ENCODE data around the gene CYP26B1. TPM values are rescaled to one million over a fixed set of nuclear protein-coding genes. Genes with fewer than 3 reads are reported as not detected.

The CYP26B1 gene, protein sequence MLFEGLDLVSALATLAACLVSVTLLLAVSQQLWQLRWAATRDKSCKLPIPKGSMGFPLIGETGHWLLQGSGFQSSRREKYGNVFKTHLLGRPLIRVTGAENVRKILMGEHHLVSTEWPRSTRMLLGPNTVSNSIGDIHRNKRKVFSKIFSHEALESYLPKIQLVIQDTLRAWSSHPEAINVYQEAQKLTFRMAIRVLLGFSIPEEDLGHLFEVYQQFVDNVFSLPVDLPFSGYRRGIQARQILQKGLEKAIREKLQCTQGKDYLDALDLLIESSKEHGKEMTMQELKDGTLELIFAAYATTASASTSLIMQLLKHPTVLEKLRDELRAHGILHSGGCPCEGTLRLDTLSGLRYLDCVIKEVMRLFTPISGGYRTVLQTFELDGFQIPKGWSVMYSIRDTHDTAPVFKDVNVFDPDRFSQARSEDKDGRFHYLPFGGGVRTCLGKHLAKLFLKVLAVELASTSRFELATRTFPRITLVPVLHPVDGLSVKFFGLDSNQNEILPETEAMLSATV
- total RNA-seq (2014; rRNA removed; shearing (Covaris generic); ENCODE audit: low replicate concordance) = not detected in 2 replicates

DNA sequence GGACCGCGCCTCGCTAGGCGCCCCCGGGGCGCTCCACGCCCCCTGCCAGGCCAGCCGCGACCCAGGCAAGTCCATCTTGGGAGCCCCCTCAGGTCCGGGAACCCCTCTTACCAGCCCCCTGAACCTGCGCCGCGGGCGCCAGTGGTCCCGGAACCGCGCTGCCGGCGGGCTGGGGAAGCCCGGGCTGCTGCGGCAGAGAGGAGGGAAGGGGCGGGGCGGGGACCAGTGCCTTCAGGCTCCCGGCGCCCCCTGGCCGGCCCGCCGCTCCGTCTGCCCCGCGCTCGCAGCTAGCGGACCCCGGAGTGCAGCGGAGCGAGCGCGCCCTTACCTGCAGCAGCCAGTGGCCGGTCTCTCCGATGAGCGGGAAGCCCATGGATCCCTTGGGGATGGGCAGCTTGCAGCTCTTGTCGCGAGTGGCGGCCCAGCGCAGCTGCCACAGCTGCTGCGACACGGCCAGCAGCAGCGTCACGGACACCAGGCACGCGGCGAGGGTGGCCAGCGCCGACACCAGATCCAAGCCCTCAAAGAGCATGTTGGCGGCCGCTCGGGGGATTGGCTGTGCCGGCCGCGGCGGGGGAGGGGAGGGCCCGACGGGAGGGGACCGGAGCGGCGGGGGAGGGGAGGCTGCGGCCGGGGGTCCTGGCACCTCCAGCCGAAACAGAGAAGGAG, at the start of gene CYP26B1:
TSS of gene CYP26B1 (minus strand) at position 560 of the 669 bp plus-strand sequence. CDS start at position 532, 28 bp downstream.
- H4K20me1 ChIP-seq (ENCODE audit: insufficient read depth, low read depth, low read length) = no peaks in the 10 kb centered on the region
- no peaks in the 10 kb centered on the region for H3K36me3 ChIP-seq (ENCODE audit: insufficient read depth, low read length)
- no peak within 1 kb of the TSS for H3K9ac ChIP-seq (ENCODE audit: low read length)
- H3K27me3 ChIP-seq (ENCODE audit: low read length) = no peaks in the 10 kb centered on the region
- H3K9me2 ChIP-seq (replicated peaks; ENCODE audit: insufficient read depth, low read length) = no peaks in the 10 kb centered on the region
- H3K4me2 ChIP-seq (ENCODE audit: low read depth, low read length, poor library complexity, severe bottlenecking) = no peak within 1 kb of the TSS
- H2AFZ ChIP-seq (ENCODE audit: low read length) = no peak within 1 kb of the TSS
- H3K9me3 ChIP-seq (ENCODE audit: low read length) = peaks cover 14% of the 10 kb centered on the region; the same call in 1 of the 2 replicates
- H3K27ac ChIP-seq (ENCODE audit: low read length) = no peak within 1 kb of the TSS
- no peaks in the 10 kb centered on the region for H3K4me1 ChIP-seq (ENCODE audit: low read length)
- H3K79me2 ChIP-seq (ENCODE audit: low read length) = no peaks in the 10 kb centered on the region
- no peak for DNase-seq
- H3K4me3 ChIP-seq (ENCODE audit: low read length) = no peak within 1 kb of the TSS

DNA sequence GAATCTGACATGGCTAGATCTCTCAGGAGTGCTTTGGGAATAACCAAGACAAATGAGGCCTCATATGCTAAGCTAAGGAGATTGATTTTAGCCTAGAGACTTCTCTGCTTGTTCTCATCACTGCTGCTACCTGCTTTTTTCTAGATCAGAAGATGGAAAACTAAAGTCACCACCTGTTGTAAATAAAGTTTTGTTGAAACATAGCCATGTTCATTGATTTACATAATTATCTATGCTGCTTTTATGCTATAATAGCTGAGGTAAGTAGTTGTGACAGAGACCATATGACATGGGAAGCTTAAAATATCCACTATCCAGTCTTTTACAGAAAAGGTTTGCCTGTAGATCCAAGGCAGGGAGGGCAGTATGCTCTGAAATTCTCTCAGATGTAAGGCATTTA, 46.1 kb upstream of the CYP26B1 start:
- H3K9ac ChIP-seq (ENCODE audit: low read length) = no peak overlapping the region
- H4K20me1 ChIP-seq (ENCODE audit: insufficient read depth, low read depth, low read length) = no peaks in the 10 kb centered on the region
- H3K36me3 ChIP-seq (ENCODE audit: insufficient read depth, low read length) = no peaks in the 10 kb centered on the region
- H3K9me3 ChIP-seq (ENCODE audit: low read length) = no peaks in the 10 kb centered on the region
- no peak for DNase-seq
- no peaks in the 10 kb centered on the region for H3K9me2 ChIP-seq (replicated peaks; ENCODE audit: insufficient read depth, low read length)
- no peaks in the 10 kb centered on the region for H3K79me2 ChIP-seq (ENCODE audit: low read length)
- no peak overlapping the region for H3K4me3 ChIP-seq (ENCODE audit: low read length)
- no peaks in the 10 kb centered on the region for H3K4me1 ChIP-seq (ENCODE audit: low read length)
- no peak overlapping the region for H3K4me2 ChIP-seq (ENCODE audit: low read depth, low read length, poor library complexity, severe bottlenecking)
- H3K27ac ChIP-seq (ENCODE audit: low read length) = no peak overlapping the region
- H3K27me3 ChIP-seq (ENCODE audit: low read length) = no peaks in the 10 kb centered on the region
- no peak overlapping the region for H2AFZ ChIP-seq (ENCODE audit: low read length)

GRCh38 chr2:72191441-72191840, 43.8 kb upstream of the CYP26B1 start:
- Histone ChIP-seq H4K20me1 (ENCODE audit: insufficient read depth, low read depth, low read length) (no peaks in the 10 kb centered on the region), H2AFZ (ENCODE audit: low read length) (no peak overlapping the region), H3K27ac (ENCODE audit: low read length) (no peak overlapping the region), H3K36me3 (ENCODE audit: insufficient read depth, low read length) (no peaks in the 10 kb centered on the region), H3K4me2 (ENCODE audit: low read depth, low read length, poor library complexity, severe bottlenecking) (no peak overlapping the region), H3K9ac (ENCODE audit: low read length) (no peak overlapping the region), H3K4me3 (ENCODE audit: low read length) (no peak overlapping the region), H3K79me2 (ENCODE audit: low read length) (no peaks in the 10 kb centered on the region), H3K9me3 (ENCODE audit: low read length) (no peaks in the 10 kb centered on the region), H3K27me3 (ENCODE audit: low read length) (no peaks in the 10 kb centered on the region), H3K9me2 (replicated peaks; ENCODE audit: insufficient read depth, low read length) (no peaks in the 10 kb centered on the region), H3K4me1 (ENCODE audit: low read length) (no peaks in the 10 kb centered on the region)
- DNase-seq = no peak

DNA sequence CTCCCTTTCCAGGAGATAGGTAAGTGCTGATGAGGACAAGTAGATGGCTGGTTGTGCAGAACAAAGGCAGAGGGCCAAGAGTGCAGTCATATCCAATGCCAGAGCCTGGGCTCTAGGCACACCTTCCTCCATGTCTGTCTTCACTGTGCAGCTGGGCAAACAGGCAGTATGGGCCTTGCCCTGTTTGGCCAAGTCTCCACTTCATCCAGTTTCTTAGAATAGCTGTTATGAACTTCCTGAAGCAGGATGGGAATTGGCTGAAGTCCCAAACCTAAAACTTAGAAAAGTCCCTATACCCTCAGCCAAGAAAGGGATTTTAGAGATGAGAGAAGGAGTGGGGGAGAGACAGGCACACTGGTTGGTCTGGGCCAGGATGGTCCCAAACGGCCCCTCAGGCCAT, 37.5 kb upstream of the CYP26B1 start:
- no peak overlapping the region for H3K9ac ChIP-seq (ENCODE audit: low read length)
- H3K4me3 ChIP-seq (ENCODE audit: low read length) = no peak overlapping the region
- no peaks in the 10 kb centered on the region for H3K9me2 ChIP-seq (replicated peaks; ENCODE audit: insufficient read depth, low read length)
- no peak overlapping the region for H3K4me2 ChIP-seq (ENCODE audit: low read depth, low read length, poor library complexity, severe bottlenecking)
- no peaks in the 10 kb centered on the region for H3K9me3 ChIP-seq (ENCODE audit: low read length)
- no peak overlapping the region for H2AFZ ChIP-seq (ENCODE audit: low read length)
- H4K20me1 ChIP-seq (ENCODE audit: insufficient read depth, low read depth, low read length) = no peaks in the 10 kb centered on the region
- H3K4me1 ChIP-seq (ENCODE audit: low read length) = no peaks in the 10 kb centered on the region
- no peak for DNase-seq
- no peaks in the 10 kb centered on the region for H3K79me2 ChIP-seq (ENCODE audit: low read length)
- H3K27me3 ChIP-seq (ENCODE audit: low read length) = no peaks in the 10 kb centered on the region
- H3K27ac ChIP-seq (ENCODE audit: low read length) = no peak overlapping the region
- no peaks in the 10 kb centered on the region for H3K36me3 ChIP-seq (ENCODE audit: insufficient read depth, low read length)

DNA sequence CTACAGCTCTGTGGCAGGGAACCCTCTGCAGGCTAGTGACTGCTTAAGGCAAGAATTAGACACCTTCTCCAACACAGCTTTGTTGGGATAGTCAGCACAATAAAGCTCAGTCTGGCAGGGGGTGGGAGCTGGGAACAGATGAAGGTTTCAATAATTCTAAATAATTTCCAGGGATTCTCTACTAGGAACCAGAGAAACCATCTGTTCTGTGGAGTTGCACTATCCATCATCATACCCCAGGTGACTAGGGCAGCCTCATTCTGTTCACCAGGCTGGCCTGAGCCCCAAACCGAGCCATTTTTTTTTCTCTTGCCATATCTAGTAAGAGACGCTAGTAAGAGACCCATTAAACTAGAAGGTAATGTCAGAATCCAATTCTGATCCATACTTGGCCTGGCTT, 35.8 kb upstream of the CYP26B1 start:
- Histone ChIP-seq H3K27me3 (ENCODE audit: low read length) (no peaks in the 10 kb centered on the region), H3K4me1 (ENCODE audit: low read length) (no peaks in the 10 kb centered on the region), H3K27ac (ENCODE audit: low read length) (no peak overlapping the region), H4K20me1 (ENCODE audit: insufficient read depth, low read depth, low read length) (no peaks in the 10 kb centered on the region), H3K9me3 (ENCODE audit: low read length) (no peaks in the 10 kb centered on the region), H3K79me2 (ENCODE audit: low read length) (no peaks in the 10 kb centered on the region), H3K4me2 (ENCODE audit: low read depth, low read length, poor library complexity, severe bottlenecking) (no peak overlapping the region), H3K9me2 (replicated peaks; ENCODE audit: insufficient read depth, low read length) (no peaks in the 10 kb centered on the region), H3K9ac (ENCODE audit: low read length) (no peak overlapping the region), H2AFZ (ENCODE audit: low read length) (no peak overlapping the region), H3K4me3 (ENCODE audit: low read length) (no peak overlapping the region), H3K36me3 (ENCODE audit: insufficient read depth, low read length) (no peaks in the 10 kb centered on the region)
- no peak for DNase-seq

DNA sequence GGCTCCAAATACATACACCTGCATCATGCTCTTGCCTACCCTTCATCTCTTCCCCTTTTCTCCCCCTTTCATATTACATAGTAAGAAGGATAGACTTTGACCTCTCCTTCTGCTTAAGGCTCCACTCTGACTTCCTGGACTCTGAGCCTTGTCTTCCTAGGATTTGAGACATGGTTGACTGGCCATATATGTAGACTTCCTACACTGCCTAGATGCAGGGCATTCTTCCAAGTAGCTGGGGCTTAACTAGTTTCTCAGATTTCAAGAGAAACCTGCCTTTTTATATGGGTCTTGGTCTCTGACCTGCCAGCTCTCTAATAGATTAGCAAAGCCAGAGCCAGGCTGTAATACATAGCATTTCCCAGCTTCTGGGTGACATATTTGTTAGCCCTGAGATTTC, 35.4 kb upstream of the CYP26B1 start:
- Histone ChIP-seq H3K4me2 (ENCODE audit: low read depth, low read length, poor library complexity, severe bottlenecking) (no peak overlapping the region), H2AFZ (ENCODE audit: low read length) (no peak overlapping the region), H4K20me1 (ENCODE audit: insufficient read depth, low read depth, low read length) (no peaks in the 10 kb centered on the region), H3K4me1 (ENCODE audit: low read length) (no peaks in the 10 kb centered on the region), H3K4me3 (ENCODE audit: low read length) (no peak overlapping the region), H3K27ac (ENCODE audit: low read length) (no peak overlapping the region), H3K79me2 (ENCODE audit: low read length) (no peaks in the 10 kb centered on the region), H3K27me3 (ENCODE audit: low read length) (no peaks in the 10 kb centered on the region), H3K36me3 (ENCODE audit: insufficient read depth, low read length) (no peaks in the 10 kb centered on the region), H3K9ac (ENCODE audit: low read length) (no peak overlapping the region), H3K9me3 (ENCODE audit: low read length) (no peaks in the 10 kb centered on the region), H3K9me2 (replicated peaks; ENCODE audit: insufficient read depth, low read length) (no peaks in the 10 kb centered on the region)
- no peak for DNase-seq

- Histone ChIP-seq H3K27me3 (ENCODE audit: low read length) (no peaks in the 10 kb centered on the region), H3K4me1 (ENCODE audit: low read length) (no peaks in the 10 kb centered on the region), H2AFZ (ENCODE audit: low read length) (no peak overlapping the region), H3K9me2 (replicated peaks; ENCODE audit: insufficient read depth, low read length) (no peaks in the 10 kb centered on the region), H3K9ac (ENCODE audit: low read length) (no peak overlapping the region), H3K9me3 (ENCODE audit: low read length) (no peaks in the 10 kb centered on the region), H3K27ac (ENCODE audit: low read length) (no peak overlapping the region), H3K79me2 (ENCODE audit: low read length) (no peaks in the 10 kb centered on the region), H3K36me3 (ENCODE audit: insufficient read depth, low read length) (no peaks in the 10 kb centered on the region), H4K20me1 (ENCODE audit: insufficient read depth, low read depth, low read length) (no peaks in the 10 kb centered on the region), H3K4me2 (ENCODE audit: low read depth, low read length, poor library complexity, severe bottlenecking) (no peak overlapping the region), H3K4me3 (ENCODE audit: low read length) (no peak overlapping the region)
- DNase-seq = no peak
Measured at GRCh38 chr2:72182547-72182946, 34.9 kb upstream of the CYP26B1 start.

GRCh38 chr2:72181616-72182015, 34.0 kb upstream of the CYP26B1 start:
- H2AFZ ChIP-seq (ENCODE audit: low read length) = no peak overlapping the region
- H3K79me2 ChIP-seq (ENCODE audit: low read length) = no peaks in the 10 kb centered on the region
- H3K9me2 ChIP-seq (replicated peaks; ENCODE audit: insufficient read depth, low read length) = no peaks in the 10 kb centered on the region
- DNase-seq = no peak
- H3K27ac ChIP-seq (ENCODE audit: low read length) = no peak overlapping the region
- no peak overlapping the region for H3K4me2 ChIP-seq (ENCODE audit: low read depth, low read length, poor library complexity, severe bottlenecking)
- H3K9me3 ChIP-seq (ENCODE audit: low read length) = no peaks in the 10 kb centered on the region
- no peaks in the 10 kb centered on the region for H4K20me1 ChIP-seq (ENCODE audit: insufficient read depth, low read depth, low read length)
- H3K27me3 ChIP-seq (ENCODE audit: low read length) = no peaks in the 10 kb centered on the region
- H3K4me1 ChIP-seq (ENCODE audit: low read length) = no peaks in the 10 kb centered on the region
- no peak overlapping the region for H3K4me3 ChIP-seq (ENCODE audit: low read length)
- no peaks in the 10 kb centered on the region for H3K36me3 ChIP-seq (ENCODE audit: insufficient read depth, low read length)
- no peak overlapping the region for H3K9ac ChIP-seq (ENCODE audit: low read length)
